ENCODE results near the gene COQ4. TPM values are rescaled to one million over a fixed set of nuclear protein-coding genes. Genes with fewer than 3 reads are reported as not detected.

The COQ4 gene
- 10 to 100 TPM; 25.1 to 42.4 (median 34.3) TPM for total RNA-seq

GRCh38 chr9:128322404-128323211, at the start of gene COQ4, which contains the start of gene TRUB2:
COQ4 (plus strand) TSS chr9:128322839; CDS start chr9:128322859, 20 bp downstream.
TRUB2 (minus strand) TSS chr9:128322447; CDS start chr9:128322408, 39 bp downstream.
- in situ Hi-C loops (cut with MboI; ENCODE audit: low sequenced_read_pairs in 4 of 4) (no loop called here), intact Hi-C loops (cut with DNase I; ENCODE audit: low total_unique reads) (loop anchor here (1.0 to 2.0 kb wide), 4 partner anchors 18 to 134 kb away; partner anchors contain the start of genes GOLGA2, ODF2, SLC27A4 and SWI5)
- H3K36me3 ChIP-seq, result peaks cover 0 to 49% of the 10 kb centered on the region in 2 donors

GRCh38 chr9:128274245-128274644, 48.4 kb upstream of the COQ4 start:
- Histone ChIP-seq H3K9me3 (no peaks in the 10 kb centered on the region), H3K27me3 (no peaks in the 10 kb centered on the region), H3K36me3 (peaks cover 0 to 33% of the 10 kb centered on the region in 2 donors), H3K4me1 (peaks cover 19 to 29% of the 10 kb centered on the region in 2 donors), H3K27ac (no peak overlapping the region), H3K4me3 (peak overlapping the region in 1 of 4 donors; percentile 94)
- in situ Hi-C loops (cut with MboI; ENCODE audit: low sequenced_read_pairs in 4 of 4) (no loop called here), intact Hi-C loops (cut with DNase I; ENCODE audit: low total_unique reads) (no loop called here)
- no peak for DNase-seq
- no peak for ATAC-seq
- TF ChIP-seq POLR2A (IDR thresholded peaks at IDR 0.05) (no peak), CTCF (IDR thresholded peaks at IDR 0.05 in 4 of 5, conservative IDR thresholded peaks at IDR 0.05 in 1 of 5) (no peak)

More at GRCh38 chr9:128322404-128323211, at the start of gene COQ4, which contains the start of gene TRUB2:
- DNase-seq (peak; percentile 91 to 92), ATAC-seq (peak; percentile 99)
- Histone ChIP-seq H3K27ac (peak within 1 kb of the TSS; percentile 83 to 95 (median 92)), H3K27me3 (no peaks in the 10 kb centered on the region), H3K4me1 (peaks cover 16 to 35% of the 10 kb centered on the region in 2 donors), H3K4me3 (peak within 1 kb of the TSS; percentile 75 to 97 (median 94)), H3K9me3 (no peaks in the 10 kb centered on the region)
- TF ChIP-seq POLR2A (IDR thresholded peaks at IDR 0.05) (no peak), CTCF (IDR thresholded peaks at IDR 0.05 in 4 of 5, conservative IDR thresholded peaks at IDR 0.05 in 1 of 5) (peak in 1 of 5 experiments; percentile 18)

GRCh38 chr9:128275198-128276007, 47.2 kb upstream of the COQ4 start, which contains the start of gene GOLGA2:
GOLGA2 (minus strand) TSS chr9:128276007; CDS start chr9:128275976, 31 bp downstream.
- ATAC-seq (peak; percentile 61 to 65), DNase-seq (no peak)
- H3K9me3 ChIP-seq, result no peaks in the 10 kb centered on the region
- intact Hi-C loops (cut with DNase I; ENCODE audit: low total_unique reads) (loop anchor here (1.0 to 2.0 kb wide), 2 partner anchors 47 to 64 kb away; partner anchors contain the start of genes COQ4 and TRUB2), in situ Hi-C loops (cut with MboI; ENCODE audit: low sequenced_read_pairs in 4 of 4) (no loop called here)
- H3K27me3 ChIP-seq, result no peaks in the 10 kb centered on the region
- peaks cover 0 to 33% of the 10 kb centered on the region in 2 donors for H3K36me3 ChIP-seq
- H3K27ac ChIP-seq, result peak within 1 kb of the TSS; percentile 91 to 93 (median 92)
- TF ChIP-seq POLR2A (IDR thresholded peaks at IDR 0.05), result no peak
- no peak for TF ChIP-seq CTCF (IDR thresholded peaks at IDR 0.05 in 4 of 5, conservative IDR thresholded peaks at IDR 0.05 in 1 of 5)
- peaks cover 19 to 29% of the 10 kb centered on the region in 2 donors for H3K4me1 ChIP-seq
- peak within 1 kb of the TSS; percentile 85 to 99 (median 94) for H3K4me3 ChIP-seq

- TF ChIP-seq CTCF (IDR thresholded peaks at IDR 0.05 in 4 of 5, conservative IDR thresholded peaks at IDR 0.05 in 1 of 5) (no peak), POLR2A (IDR thresholded peaks at IDR 0.05) (peak; percentile 91 to 95)
- Histone ChIP-seq H3K4me3 (peak within 1 kb of the TSS; percentile 85 to 99 (median 94)), H3K27me3 (no peaks in the 10 kb centered on the region), H3K9me3 (no peaks in the 10 kb centered on the region), H3K4me1 (peaks cover 19 to 29% of the 10 kb centered on the region in 2 donors), H3K36me3 (peaks cover 0 to 31% of the 10 kb centered on the region in 2 donors), H3K27ac (peak within 1 kb of the TSS; percentile 91 to 93 (median 92))
- intact Hi-C loops (cut with DNase I; ENCODE audit: low total_unique reads), result loop anchor here (1.0 to 2.0 kb wide), 2 partner anchors 47 to 63 kb away; partner anchors contain the start of genes COQ4 and TRUB2
- peak; percentile 94 to 97 for ATAC-seq
- in situ Hi-C loops (cut with MboI; ENCODE audit: low sequenced_read_pairs in 4 of 4), result no loop called here
- DNase-seq, result peak; percentile 100
Observed at GRCh38 chr9:128276008-128276573, 46.5 kb upstream of the COQ4 start, which contains the start of gene SWI5. SWI5 (plus strand) TSS chr9:128276276.
